ENCODE measurements around the gene PKLR. TPM values are rescaled to one million over a fixed set of nuclear protein-coding genes. Genes with fewer than 3 reads are reported as not detected.

PKLR gene
- total RNA-seq, result not detected
- under 1 TPM in 1 of 3 donors, not detected in 2; 0.01 TPM for polyA plus RNA-seq
- long read RNA-seq, donor 1, result 0 reads
- long read RNA-seq, donor 2, result 0 reads

DNA sequence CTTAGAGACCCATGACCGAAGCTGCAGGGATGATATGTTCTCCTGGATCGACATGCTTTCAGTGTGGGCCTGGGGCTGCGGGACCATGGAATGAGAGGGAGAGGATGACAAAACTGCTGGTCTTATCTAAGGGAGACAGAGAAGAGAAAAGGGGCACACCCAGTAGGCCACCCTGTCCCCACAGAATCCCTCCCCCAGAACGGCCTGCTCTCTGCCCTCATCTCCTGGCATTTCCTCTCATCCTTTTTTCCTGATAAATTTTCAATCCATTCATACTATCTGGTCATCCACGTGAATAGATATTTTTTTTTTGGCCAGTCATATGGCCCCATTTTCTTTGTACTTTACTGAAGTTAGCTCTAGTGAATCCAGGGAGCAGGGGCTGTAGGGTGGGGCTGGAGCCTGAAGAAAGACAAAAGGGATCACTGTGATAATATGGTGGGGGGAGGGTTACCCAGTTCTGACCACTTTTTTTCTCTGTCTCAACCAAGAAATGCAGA, at the start of gene PKLR:
Gene PKLR (minus strand): TSS at position 97 of the 500 bp plus-strand sequence. CDS start 43 bp downstream, at position 54.
- intact Hi-C loops (cut with DNase I), result no loop called here
- Histone ChIP-seq H3K4me1 (no peaks in the 10 kb centered on the region), H3K4me3 (no peak within 1 kb of the TSS), H3K36me3 (ENCODE audit: insufficient read depth in 1 of 2, low read depth in 1 of 2) (no peaks in the 10 kb centered on the region), H3K27ac (no peak within 1 kb of the TSS), H3K27me3 (ENCODE audit: insufficient read depth in 3 of 3, low read length in 2 of 3) (no peaks in the 10 kb centered on the region), H3K9me3 (no peaks in the 10 kb centered on the region)
- TF ChIP-seq, protein P1, sequence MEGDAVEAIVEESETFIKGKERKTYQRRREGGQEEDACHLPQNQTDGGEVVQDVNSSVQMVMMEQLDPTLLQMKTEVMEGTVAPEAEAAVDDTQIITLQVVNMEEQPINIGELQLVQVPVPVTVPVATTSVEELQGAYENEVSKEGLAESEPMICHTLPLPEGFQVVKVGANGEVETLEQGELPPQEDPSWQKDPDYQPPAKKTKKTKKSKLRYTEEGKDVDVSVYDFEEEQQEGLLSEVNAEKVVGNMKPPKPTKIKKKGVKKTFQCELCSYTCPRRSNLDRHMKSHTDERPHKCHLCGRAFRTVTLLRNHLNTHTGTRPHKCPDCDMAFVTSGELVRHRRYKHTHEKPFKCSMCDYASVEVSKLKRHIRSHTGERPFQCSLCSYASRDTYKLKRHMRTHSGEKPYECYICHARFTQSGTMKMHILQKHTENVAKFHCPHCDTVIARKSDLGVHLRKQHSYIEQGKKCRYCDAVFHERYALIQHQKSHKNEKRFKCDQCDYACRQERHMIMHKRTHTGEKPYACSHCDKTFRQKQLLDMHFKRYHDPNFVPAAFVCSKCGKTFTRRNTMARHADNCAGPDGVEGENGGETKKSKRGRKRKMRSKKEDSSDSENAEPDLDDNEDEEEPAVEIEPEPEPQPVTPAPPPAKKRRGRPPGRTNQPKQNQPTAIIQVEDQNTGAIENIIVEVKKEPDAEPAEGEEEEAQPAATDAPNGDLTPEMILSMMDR (IDR thresholded peaks at IDR 0.05), result no peak
- ATAC-seq (no peak), DNase-seq (no peak)
- 80 to 85% (median 82%) methylated on average over 5 of the region's 5 CpGs for WGBS, 3 donors

DNA sequence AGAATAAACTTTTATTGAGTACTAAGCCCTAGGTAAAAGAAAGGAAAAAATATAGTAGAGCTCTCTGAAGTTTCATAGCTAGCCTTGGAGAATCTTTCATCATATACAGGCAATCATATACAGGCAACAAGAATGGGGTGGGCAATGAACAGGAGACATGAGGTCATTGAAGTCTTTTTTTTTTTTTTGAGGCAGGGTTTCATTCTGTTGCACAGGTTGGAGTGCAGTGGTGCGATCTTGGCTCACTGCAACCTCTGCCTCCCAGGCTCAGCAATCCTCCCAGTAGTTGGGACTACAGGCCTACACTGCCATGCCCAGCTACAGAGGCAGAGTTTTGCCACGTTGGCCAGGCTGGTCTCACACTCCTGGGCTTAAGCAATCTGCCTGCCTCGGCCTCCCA, 41.6 kb upstream of the PKLR start:
- ATAC-seq (no peak), DNase-seq (no peak)
- H3K36me3 ChIP-seq (ENCODE audit: insufficient read depth in 1 of 2, low read depth in 1 of 2), result peaks cover 31 to 100% of the 10 kb centered on the region in 2 donors
- H3K9me3 ChIP-seq, result no peaks in the 10 kb centered on the region
- H3K27ac ChIP-seq, result no peak overlapping the region
- H3K27me3 ChIP-seq (ENCODE audit: insufficient read depth in 3 of 3, low read length in 2 of 3), result no peaks in the 10 kb centered on the region
- no peak overlapping the region for H3K4me3 ChIP-seq
- H3K4me1 ChIP-seq, result no peaks in the 10 kb centered on the region
- WGBS, 3 donors, result 86 to 98% (median 96%) methylated on average over 3 of the region's 3 CpGs
- TF ChIP-seq, protein P1 (IDR thresholded peaks at IDR 0.05), result no peak
- intact Hi-C loops (cut with DNase I), result loop anchor here in 1 of 2 donors (10.0 kb wide), 1 partner anchor 332 kb away; no protein-coding TSS in a partner anchor

- no peaks in the 10 kb centered on the region for H3K27me3 ChIP-seq (ENCODE audit: insufficient read depth in 3 of 3, low read length in 2 of 3)
- no peaks in the 10 kb centered on the region for H3K4me1 ChIP-seq
- no peak overlapping the region for H3K4me3 ChIP-seq
- ATAC-seq (peak in 2 of 4 donors; percentile 46 to 50), DNase-seq (no peak)
- intact Hi-C loops (cut with DNase I), result loop anchor here in 1 of 2 donors (10.0 kb wide), 1 partner anchor 335 kb away; no protein-coding TSS in a partner anchor
- no peak overlapping the region for H3K27ac ChIP-seq
- TF ChIP-seq, protein P1 (IDR thresholded peaks at IDR 0.05), result no peak
- 77 to 83% (median 79%) methylated on average over 8 of the region's 8 CpGs for WGBS, 3 donors
- H3K36me3 ChIP-seq (ENCODE audit: insufficient read depth in 1 of 2, low read depth in 1 of 2), result peaks cover 26 to 99% of the 10 kb centered on the region in 2 donors
- H3K9me3 ChIP-seq, result no peaks in the 10 kb centered on the region
Measured at GRCh38 chr1:155339515-155340097, 38.4 kb upstream of the PKLR start.

DNA sequence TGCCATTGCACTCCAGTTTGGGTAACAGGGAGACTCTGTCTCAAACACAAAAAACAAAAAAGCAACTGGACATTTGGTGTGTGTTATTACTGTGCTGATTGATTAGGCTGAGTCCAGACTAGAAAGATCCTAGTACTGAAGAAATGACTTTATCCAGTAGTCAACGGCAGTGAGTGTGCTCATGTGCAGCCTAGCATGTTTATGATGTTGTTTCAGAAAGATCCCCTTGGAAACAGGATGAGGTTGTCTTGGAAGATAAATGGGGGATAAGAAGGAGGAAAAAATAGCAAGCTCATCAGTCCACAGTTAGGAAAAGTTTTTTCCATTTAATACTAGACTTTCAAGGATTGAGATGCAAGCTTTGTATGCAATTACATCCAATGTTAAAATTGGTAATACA, 33.7 kb upstream of the PKLR start:
- Histone ChIP-seq H3K27ac (no peak overlapping the region), H3K27me3 (ENCODE audit: insufficient read depth in 3 of 3, low read length in 2 of 3) (no peaks in the 10 kb centered on the region), H3K36me3 (ENCODE audit: insufficient read depth in 1 of 2, low read depth in 1 of 2) (peaks cover 12 to 82% of the 10 kb centered on the region in 2 donors), H3K4me1 (no peaks in the 10 kb centered on the region), H3K9me3 (no peaks in the 10 kb centered on the region), H3K4me3 (no peak overlapping the region)
- intact Hi-C loops (cut with DNase I), result no loop called here
- no peak for DNase-seq
- TF ChIP-seq, protein P1 (IDR thresholded peaks at IDR 0.05), result no peak
- 63 to 81% (median 65%) methylated on average over 1 of the region's 1 CpG for WGBS, 3 donors
- no peak for ATAC-seq
